Esophagus muscularis mucosa (tissue), 3 donors: Measurements from ENCODE around the gene NFIB.

Source experiments
- EP300 ChIP-seq: sonication (generic); formaldehyde crosslinking; IDR thresholded peaks from one replicate; pipeline ENCODE4 v1.6.1; 2017; ENCODE audit warnings: antibody characterized with exemption
- TF ChIP-seq, protein P1 (sequence below), 3 experiments: fragments of 200-600 bp in 2 of 3; fragments of 450-650 bp in 1 of 3; sonication (generic) in 2 of 3; IDR thresholded peaks; one replicate each; pipeline ENCODE4 v1.5.1; 2017 to 2019; ENCODE audit warnings: antibody characterized with exemption in 3 of 3, mild to moderate bottlenecking in 2 of 3, moderate library complexity in 1 of 3

DNA sequence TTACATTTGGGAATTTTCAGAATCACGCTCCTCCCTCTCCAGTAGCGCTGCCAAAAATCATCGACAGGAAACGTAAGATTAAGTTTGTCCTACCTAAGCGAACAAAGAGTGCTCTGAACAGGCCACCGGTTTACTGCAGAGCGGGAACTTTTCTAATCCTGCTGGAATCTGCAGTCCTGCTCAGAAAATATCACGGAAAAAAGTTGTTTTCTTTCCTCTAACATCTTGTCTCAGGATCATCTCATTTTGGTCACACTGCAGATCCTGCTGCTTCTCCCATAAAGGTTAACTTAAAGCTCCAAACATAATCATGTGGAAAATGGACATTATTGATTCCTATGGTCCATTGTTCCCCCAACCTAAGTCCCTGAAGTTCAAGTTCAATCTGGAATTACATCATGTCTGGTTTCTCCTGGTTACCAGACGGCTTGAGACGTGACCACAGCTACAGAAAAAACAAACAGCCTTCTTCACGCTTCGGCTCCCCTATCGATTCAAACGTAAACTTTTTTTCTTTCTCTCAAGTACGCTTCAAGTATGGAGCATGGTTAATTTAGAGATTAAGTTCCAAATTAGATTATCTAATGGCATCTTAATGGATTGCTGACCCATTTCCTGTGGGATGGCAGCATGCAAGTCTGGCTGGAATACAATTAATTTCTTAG lies 217.6 kb downstream of the NFIB start:
- no peak for TF ChIP-seq EP300
- TF ChIP-seq, protein P1, sequence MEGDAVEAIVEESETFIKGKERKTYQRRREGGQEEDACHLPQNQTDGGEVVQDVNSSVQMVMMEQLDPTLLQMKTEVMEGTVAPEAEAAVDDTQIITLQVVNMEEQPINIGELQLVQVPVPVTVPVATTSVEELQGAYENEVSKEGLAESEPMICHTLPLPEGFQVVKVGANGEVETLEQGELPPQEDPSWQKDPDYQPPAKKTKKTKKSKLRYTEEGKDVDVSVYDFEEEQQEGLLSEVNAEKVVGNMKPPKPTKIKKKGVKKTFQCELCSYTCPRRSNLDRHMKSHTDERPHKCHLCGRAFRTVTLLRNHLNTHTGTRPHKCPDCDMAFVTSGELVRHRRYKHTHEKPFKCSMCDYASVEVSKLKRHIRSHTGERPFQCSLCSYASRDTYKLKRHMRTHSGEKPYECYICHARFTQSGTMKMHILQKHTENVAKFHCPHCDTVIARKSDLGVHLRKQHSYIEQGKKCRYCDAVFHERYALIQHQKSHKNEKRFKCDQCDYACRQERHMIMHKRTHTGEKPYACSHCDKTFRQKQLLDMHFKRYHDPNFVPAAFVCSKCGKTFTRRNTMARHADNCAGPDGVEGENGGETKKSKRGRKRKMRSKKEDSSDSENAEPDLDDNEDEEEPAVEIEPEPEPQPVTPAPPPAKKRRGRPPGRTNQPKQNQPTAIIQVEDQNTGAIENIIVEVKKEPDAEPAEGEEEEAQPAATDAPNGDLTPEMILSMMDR (IDR thresholded peaks at IDR 0.05): no peak
